ENCODE measurements around the gene BORA.

Gene BORA

DNA sequence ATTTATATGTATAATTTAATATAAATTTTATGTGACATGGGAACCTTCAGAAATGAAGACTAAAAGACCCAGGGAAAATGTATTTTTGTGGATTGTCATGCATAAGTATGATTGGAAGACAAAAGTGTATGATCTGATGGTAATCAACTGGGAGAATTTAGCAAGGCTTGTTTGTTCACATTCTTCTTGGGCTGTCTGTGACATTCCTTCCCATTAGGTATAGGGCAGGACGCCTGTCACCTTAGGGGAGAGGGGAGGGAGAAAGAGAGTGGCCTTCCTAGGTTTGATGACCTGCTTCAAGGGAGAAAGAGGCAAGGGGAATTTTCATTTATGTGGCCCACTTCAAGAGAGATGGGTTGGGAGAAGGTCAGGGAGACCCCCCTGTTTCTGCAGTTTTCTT lies 76.6 kb downstream of the BORA start:
- H3K4me1 Mint-ChIP-seq, result no peaks in the 10 kb centered on the region
- H3K27me3 Mint-ChIP-seq, result no peaks in the 10 kb centered on the region
- H3K4me3 Mint-ChIP-seq, result no peak overlapping the region
- no peak overlapping the region for H3K27ac Mint-ChIP-seq
- ATAC-seq, result no peak
- no peaks in the 10 kb centered on the region for H3K9me3 Mint-ChIP-seq
- H3K36me3 Mint-ChIP-seq, result peaks cover 41% of the 10 kb centered on the region
